GM12878 (cell line): ENCODE results near the gene DEXI. TPM values are rescaled to one million over a fixed set of nuclear protein-coding genes. Genes with fewer than 3 reads are reported as not detected.
A peak's percentile ranks its signal among the peaks of the same experiment; 100 is the strongest.

Experiments
- BCL11A ChIP-seq: IDR thresholded peaks from 2 replicates; pipeline ENCODE4 v1.6.1; 2011; ENCODE audit warnings: low read depth, low read length
- BMI1 ChIP-seq: fragments of 450-650 bp; IDR thresholded peaks from 2 replicates; pipeline ENCODE4 v1.6.1; 2016; ENCODE audit warnings: mild to moderate bottlenecking, moderate library complexity, borderline replicate concordance
- CHD4 ChIP-seq: fragments of 200-600 bp; sonication (generic); IDR thresholded peaks from 2 replicates; pipeline ENCODE4 v1.6.1; 2016; ENCODE audit warnings: mild to moderate bottlenecking
- MYB ChIP-seq: fragments of 150-350 bp; IDR thresholded peaks from 2 replicates; pipeline ENCODE4 v1.6.1; 2014; ENCODE audit warnings: mild to moderate bottlenecking, low read depth, low read length, borderline replicate concordance
- MYC ChIP-seq: IDR thresholded peaks from 2 replicates; pipeline ENCODE4 v1.6.1; 2011; ENCODE audit warnings: mild to moderate bottlenecking, low read length, moderate library complexity, inconsistent platforms; ENCODE audit not compliant: insufficient read depth, insufficient replicate concordance, insufficient read length, severe bottlenecking
- NRF1 ChIP-seq: conservative IDR thresholded peaks from 2 replicates; pipeline ENCODE4 v1.6.1; 2011; ENCODE audit warnings: mild to moderate bottlenecking, low read depth, low read length, improper control_type of control experiment
- PAX8 ChIP-seq: fragments of 450-650 bp; IDR thresholded peaks from 2 replicates; pipeline ENCODE4 v1.6.1; 2017; ENCODE audit warnings: mild to moderate bottlenecking, moderate library complexity
- POLR2AphosphoS2 ChIP-seq: IDR thresholded peaks from 2 replicates; pipeline ENCODE4 v1.6.1; 2011; ENCODE audit warnings: low read depth, mild to moderate bottlenecking, low read length, improper control_type of control experiment, moderate library complexity
- POLR2AphosphoS5 ChIP-seq: IDR thresholded peaks from 2 replicates; pipeline ENCODE4 v1.6.1; 2011; ENCODE audit warnings: mild to moderate bottlenecking, low read length, inconsistent platforms
- RAD21 ChIP-seq: IDR thresholded peaks from 2 replicates; pipeline ENCODE4 v1.6.1; 2011; ENCODE audit warnings: mild to moderate bottlenecking, low read depth, low read length, moderate library complexity; ENCODE audit not compliant: insufficient read depth
- RELA ChIP-seq: fragments of 450-650 bp; IDR thresholded peaks from 2 replicates; pipeline ENCODE4 v1.8.0; 2014; ENCODE audit warnings: borderline replicate concordance; ENCODE audit not compliant: partially characterized antibody
- TARDBP ChIP-seq: IDR thresholded peaks from 2 replicates; pipeline ENCODE4 v1.6.1; 2016; ENCODE audit warnings: borderline replicate concordance
- ZNF207 ChIP-seq: fragments of 450-650 bp; IDR thresholded peaks from 2 replicates; pipeline ENCODE4 v1.6.1; 2014; ENCODE audit warnings: antibody characterized with exemption, mild to moderate bottlenecking, borderline replicate concordance
- ZNF24 ChIP-seq: fragments of 450-650 bp; IDR thresholded peaks from 2 replicates; pipeline ENCODE4 v1.6.1; 2017; ENCODE audit warnings: antibody characterized with exemption, mild to moderate bottlenecking
- polyA plus RNA-seq, 11 experiments: library from polyadenylated mRNA; depleted of rRNA in 4 of 11; unstranded in 6 of 11; stranded (reverse) in 5 of 11; fragments of >200 nt; fragmentation: Nextera tagmentation in 4 of 11; fragmentation: Illumina TruSeq in 1 of 11; extraction: Ambion mirVana in 4 of 11; extraction: Trizol in 1 of 11; gene quantifications; 1 replicate in 1 of 11; 2 replicates in 10 of 11; pipeline versions ENCODE4 v1.2.1 to v1.2.3, GENCODE V29; 2011 to 2016; ENCODE audit warnings: inconsistent platforms in 2 of 11, missing spikeins in 2 of 11, low read depth in 1 of 11
- total RNA-seq, 4 experiments: library from RNA; depleted of rRNA in 3 of 4; stranded (reverse); fragments of >200 nt in 3 of 4; fragmentation: Illumina TruSeq in 1 of 4; extraction: Trizol in 1 of 4; gene quantifications; 2 replicates each; pipeline versions ENCODE4 v1.2.1 to v1.2.3, GENCODE V29; 2013 to 2021
- TF ChIP-seq, protein P1 (sequence below): IDR thresholded peaks from 2 replicates; pipeline ENCODE4 v1.6.1; 2012; ENCODE audit warnings: improper control_type of control experiment, low read depth, low read length; ENCODE audit not compliant: insufficient replicate concordance
- TF ChIP-seq, protein P2 (sequence below): IDR thresholded peaks from 2 replicates; pipeline ENCODE4 v1.6.1; 2012; ENCODE audit warnings: low read depth, low read length, improper control_type of control experiment
- TF ChIP-seq, protein P3 (sequence below): fragments of 450-650 bp; IDR thresholded peaks from 2 replicates; pipeline ENCODE4 v1.6.1; 2016; ENCODE audit warnings: mild to moderate bottlenecking
- TF ChIP-seq, protein P4 (sequence below): fragments of 450-650 bp; IDR thresholded peaks from 2 replicates; pipeline ENCODE4 v1.6.1; 2017; ENCODE audit warnings: low read depth, mild to moderate bottlenecking, moderate library complexity
- TF ChIP-seq, protein P5 (sequence below): fragments of 450-650 bp; IDR thresholded peaks from 2 replicates; pipeline ENCODE4 v1.6.1; 2018; ENCODE audit warnings: mild to moderate bottlenecking, low read depth, moderate library complexity; ENCODE audit not compliant: partially characterized antibody

The DEXI gene
- total and polyA plus RNA-seq, 10 of the 15 experiments (the other 5 are each of a cell fraction or from before 2014, with no cell fraction given): 1.4 to 26.3 (median 18.4) TPM

DNA sequence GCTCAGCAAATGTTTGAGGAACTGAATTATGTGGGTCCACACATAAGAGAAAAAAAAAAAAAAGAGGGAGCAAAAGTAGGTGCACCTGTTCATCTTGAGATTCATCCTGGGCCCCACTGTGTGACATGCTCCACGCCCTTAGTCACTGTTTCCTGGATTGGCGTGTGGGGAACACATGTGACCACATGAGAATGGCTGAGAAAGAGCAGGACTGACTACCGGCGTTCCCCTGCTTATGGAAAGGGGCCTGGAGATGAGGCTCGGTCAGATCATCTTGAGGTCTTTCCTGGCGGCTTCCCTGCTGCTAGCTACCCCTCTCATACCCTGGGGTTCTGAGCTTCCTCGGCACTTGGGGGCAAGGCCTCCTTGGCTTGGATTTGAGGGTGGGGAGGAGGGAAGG is 3.9 kb downstream of the DEXI start (continued):
- TF ChIP-seq BCL11A (no peak), MYC (no peak), TARDBP (no peak), POLR2AphosphoS2 (peak; percentile 92), NRF1 (no peak), MYB (no peak), PAX8 (no peak), ZNF207 (no peak), POLR2AphosphoS5 (no peak), BMI1 (no peak), CHD4 (no peak), RAD21 (no peak), ZNF24 (no peak), RELA (no peak)
- TF ChIP-seq, protein P1, sequence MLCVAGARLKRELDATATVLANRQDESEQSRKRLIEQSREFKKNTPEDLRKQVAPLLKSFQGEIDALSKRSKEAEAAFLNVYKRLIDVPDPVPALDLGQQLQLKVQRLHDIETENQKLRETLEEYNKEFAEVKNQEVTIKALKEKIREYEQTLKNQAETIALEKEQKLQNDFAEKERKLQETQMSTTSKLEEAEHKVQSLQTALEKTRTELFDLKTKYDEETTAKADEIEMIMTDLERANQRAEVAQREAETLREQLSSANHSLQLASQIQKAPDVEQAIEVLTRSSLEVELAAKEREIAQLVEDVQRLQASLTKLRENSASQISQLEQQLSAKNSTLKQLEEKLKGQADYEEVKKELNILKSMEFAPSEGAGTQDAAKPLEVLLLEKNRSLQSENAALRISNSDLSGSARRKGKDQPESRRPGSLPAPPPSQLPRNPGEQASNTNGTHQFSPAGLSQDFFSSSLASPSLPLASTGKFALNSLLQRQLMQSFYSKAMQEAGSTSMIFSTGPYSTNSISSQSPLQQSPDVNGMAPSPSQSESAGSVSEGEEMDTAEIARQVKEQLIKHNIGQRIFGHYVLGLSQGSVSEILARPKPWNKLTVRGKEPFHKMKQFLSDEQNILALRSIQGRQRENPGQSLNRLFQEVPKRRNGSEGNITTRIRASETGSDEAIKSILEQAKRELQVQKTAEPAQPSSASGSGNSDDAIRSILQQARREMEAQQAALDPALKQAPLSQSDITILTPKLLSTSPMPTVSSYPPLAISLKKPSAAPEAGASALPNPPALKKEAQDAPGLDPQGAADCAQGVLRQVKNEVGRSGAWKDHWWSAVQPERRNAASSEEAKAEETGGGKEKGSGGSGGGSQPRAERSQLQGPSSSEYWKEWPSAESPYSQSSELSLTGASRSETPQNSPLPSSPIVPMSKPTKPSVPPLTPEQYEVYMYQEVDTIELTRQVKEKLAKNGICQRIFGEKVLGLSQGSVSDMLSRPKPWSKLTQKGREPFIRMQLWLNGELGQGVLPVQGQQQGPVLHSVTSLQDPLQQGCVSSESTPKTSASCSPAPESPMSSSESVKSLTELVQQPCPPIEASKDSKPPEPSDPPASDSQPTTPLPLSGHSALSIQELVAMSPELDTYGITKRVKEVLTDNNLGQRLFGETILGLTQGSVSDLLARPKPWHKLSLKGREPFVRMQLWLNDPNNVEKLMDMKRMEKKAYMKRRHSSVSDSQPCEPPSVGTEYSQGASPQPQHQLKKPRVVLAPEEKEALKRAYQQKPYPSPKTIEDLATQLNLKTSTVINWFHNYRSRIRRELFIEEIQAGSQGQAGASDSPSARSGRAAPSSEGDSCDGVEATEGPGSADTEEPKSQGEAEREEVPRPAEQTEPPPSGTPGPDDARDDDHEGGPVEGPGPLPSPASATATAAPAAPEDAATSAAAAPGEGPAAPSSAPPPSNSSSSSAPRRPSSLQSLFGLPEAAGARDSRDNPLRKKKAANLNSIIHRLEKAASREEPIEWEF: no peak
- TF ChIP-seq, protein P2, sequence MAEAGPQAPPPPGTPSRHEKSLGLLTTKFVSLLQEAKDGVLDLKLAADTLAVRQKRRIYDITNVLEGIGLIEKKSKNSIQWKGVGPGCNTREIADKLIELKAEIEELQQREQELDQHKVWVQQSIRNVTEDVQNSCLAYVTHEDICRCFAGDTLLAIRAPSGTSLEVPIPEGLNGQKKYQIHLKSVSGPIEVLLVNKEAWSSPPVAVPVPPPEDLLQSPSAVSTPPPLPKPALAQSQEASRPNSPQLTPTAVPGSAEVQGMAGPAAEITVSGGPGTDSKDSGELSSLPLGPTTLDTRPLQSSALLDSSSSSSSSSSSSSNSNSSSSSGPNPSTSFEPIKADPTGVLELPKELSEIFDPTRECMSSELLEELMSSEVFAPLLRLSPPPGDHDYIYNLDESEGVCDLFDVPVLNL: no peak
- TF ChIP-seq, protein P3, sequence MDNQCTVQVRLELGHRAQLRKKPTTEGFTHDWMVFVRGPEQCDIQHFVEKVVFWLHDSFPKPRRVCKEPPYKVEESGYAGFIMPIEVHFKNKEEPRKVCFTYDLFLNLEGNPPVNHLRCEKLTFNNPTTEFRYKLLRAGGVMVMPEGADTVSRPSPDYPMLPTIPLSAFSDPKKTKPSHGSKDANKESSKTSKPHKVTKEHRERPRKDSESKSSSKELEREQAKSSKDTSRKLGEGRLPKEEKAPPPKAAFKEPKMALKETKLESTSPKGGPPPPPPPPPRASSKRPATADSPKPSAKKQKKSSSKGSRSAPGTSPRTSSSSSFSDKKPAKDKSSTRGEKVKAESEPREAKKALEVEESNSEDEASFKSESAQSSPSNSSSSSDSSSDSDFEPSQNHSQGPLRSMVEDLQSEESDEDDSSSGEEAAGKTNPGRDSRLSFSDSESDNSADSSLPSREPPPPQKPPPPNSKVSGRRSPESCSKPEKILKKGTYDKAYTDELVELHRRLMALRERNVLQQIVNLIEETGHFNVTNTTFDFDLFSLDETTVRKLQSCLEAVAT: no peak
- TF ChIP-seq, protein P4, sequence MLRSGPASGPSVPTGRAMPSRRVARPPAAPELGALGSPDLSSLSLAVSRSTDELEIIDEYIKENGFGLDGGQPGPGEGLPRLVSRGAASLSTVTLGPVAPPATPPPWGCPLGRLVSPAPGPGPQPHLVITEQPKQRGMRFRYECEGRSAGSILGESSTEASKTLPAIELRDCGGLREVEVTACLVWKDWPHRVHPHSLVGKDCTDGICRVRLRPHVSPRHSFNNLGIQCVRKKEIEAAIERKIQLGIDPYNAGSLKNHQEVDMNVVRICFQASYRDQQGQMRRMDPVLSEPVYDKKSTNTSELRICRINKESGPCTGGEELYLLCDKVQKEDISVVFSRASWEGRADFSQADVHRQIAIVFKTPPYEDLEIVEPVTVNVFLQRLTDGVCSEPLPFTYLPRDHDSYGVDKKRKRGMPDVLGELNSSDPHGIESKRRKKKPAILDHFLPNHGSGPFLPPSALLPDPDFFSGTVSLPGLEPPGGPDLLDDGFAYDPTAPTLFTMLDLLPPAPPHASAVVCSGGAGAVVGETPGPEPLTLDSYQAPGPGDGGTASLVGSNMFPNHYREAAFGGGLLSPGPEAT: peak; percentile 53
- TF ChIP-seq, protein P5, sequence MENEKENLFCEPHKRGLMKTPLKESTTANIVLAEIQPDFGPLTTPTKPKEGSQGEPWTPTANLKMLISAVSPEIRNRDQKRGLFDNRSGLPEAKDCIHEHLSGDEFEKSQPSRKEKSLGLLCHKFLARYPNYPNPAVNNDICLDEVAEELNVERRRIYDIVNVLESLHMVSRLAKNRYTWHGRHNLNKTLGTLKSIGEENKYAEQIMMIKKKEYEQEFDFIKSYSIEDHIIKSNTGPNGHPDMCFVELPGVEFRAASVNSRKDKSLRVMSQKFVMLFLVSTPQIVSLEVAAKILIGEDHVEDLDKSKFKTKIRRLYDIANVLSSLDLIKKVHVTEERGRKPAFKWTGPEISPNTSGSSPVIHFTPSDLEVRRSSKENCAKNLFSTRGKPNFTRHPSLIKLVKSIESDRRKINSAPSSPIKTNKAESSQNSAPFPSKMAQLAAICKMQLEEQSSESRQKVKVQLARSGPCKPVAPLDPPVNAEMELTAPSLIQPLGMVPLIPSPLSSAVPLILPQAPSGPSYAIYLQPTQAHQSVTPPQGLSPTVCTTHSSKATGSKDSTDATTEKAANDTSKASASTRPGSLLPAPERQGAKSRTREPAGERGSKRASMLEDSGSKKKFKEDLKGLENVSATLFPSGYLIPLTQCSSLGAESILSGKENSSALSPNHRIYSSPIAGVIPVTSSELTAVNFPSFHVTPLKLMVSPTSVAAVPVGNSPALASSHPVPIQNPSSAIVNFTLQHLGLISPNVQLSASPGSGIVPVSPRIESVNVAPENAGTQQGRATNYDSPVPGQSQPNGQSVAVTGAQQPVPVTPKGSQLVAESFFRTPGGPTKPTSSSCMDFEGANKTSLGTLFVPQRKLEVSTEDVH: peak; percentile 17
